ENCODE results near the gene UNC5C. TPM values are rescaled to one million over a fixed set of nuclear protein-coding genes. Genes with fewer than 3 reads are reported as not detected.

The UNC5C gene
- total RNA-seq, 2 donors from 2014 or later = 5.3 to 10.0 TPM

GRCh38 chr4:95358421-95358820 lies 190.4 kb downstream of the UNC5C start:
- H3K4me3 ChIP-seq = no peak overlapping the region
- H3K36me3 ChIP-seq = no peaks in the 10 kb centered on the region
- H3K4me1 ChIP-seq (ENCODE audit: control insufficient read depth in 1 of 2, low read depth in 2 of 2) = peaks cover 0 to 14% of the 10 kb centered on the region in 2 donors
- ATAC-seq (ENCODE audit: insufficient number of reproducible peaks, low FRiP score, low read depth) (no peak), DNase-seq (ENCODE audit: low spot score) (no peak)
- TF ChIP-seq, protein P1, sequence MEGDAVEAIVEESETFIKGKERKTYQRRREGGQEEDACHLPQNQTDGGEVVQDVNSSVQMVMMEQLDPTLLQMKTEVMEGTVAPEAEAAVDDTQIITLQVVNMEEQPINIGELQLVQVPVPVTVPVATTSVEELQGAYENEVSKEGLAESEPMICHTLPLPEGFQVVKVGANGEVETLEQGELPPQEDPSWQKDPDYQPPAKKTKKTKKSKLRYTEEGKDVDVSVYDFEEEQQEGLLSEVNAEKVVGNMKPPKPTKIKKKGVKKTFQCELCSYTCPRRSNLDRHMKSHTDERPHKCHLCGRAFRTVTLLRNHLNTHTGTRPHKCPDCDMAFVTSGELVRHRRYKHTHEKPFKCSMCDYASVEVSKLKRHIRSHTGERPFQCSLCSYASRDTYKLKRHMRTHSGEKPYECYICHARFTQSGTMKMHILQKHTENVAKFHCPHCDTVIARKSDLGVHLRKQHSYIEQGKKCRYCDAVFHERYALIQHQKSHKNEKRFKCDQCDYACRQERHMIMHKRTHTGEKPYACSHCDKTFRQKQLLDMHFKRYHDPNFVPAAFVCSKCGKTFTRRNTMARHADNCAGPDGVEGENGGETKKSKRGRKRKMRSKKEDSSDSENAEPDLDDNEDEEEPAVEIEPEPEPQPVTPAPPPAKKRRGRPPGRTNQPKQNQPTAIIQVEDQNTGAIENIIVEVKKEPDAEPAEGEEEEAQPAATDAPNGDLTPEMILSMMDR (IDR thresholded peaks at IDR 0.05) = no peak
- no peak overlapping the region for H3K27ac ChIP-seq
- H3K27me3 ChIP-seq (replicated peaks; ENCODE audit: insufficient read depth) = no peaks in the 10 kb centered on the region
- H3K9me3 ChIP-seq = no peaks in the 10 kb centered on the region

- Histone ChIP-seq H3K27me3 (replicated peaks; ENCODE audit: insufficient read depth) (no peaks in the 10 kb centered on the region), H3K4me3 (no peak overlapping the region), H3K9me3 (no peaks in the 10 kb centered on the region), H3K4me1 (ENCODE audit: control insufficient read depth in 1 of 2, low read depth in 2 of 2) (no peaks in the 10 kb centered on the region), H3K36me3 (no peaks in the 10 kb centered on the region), H3K27ac (no peak overlapping the region)
- TF ChIP-seq, protein P1 (IDR thresholded peaks at IDR 0.05) = no peak
- no peak for DNase-seq (ENCODE audit: low spot score)
- no peak for ATAC-seq (ENCODE audit: insufficient number of reproducible peaks, low FRiP score, low read depth)
These were observed 193.8 kb downstream of the UNC5C start for GRCh38 chr4:95355021-95355420.

GRCh38 chr4:95348418-95348817 lies 200.4 kb downstream of the UNC5C start:
- H3K36me3 ChIP-seq = no peaks in the 10 kb centered on the region
- H3K9me3 ChIP-seq = no peaks in the 10 kb centered on the region
- H3K27ac ChIP-seq = no peak overlapping the region
- H3K4me3 ChIP-seq = no peak overlapping the region
- no peak for ATAC-seq (ENCODE audit: insufficient number of reproducible peaks, low FRiP score, low read depth)
- DNase-seq (ENCODE audit: low spot score) = no peak
- H3K27me3 ChIP-seq (replicated peaks; ENCODE audit: insufficient read depth) = no peaks in the 10 kb centered on the region
- TF ChIP-seq, protein P1 (IDR thresholded peaks at IDR 0.05) = no peak
- no peaks in the 10 kb centered on the region for H3K4me1 ChIP-seq (ENCODE audit: control insufficient read depth in 1 of 2, low read depth in 2 of 2)

DNA sequence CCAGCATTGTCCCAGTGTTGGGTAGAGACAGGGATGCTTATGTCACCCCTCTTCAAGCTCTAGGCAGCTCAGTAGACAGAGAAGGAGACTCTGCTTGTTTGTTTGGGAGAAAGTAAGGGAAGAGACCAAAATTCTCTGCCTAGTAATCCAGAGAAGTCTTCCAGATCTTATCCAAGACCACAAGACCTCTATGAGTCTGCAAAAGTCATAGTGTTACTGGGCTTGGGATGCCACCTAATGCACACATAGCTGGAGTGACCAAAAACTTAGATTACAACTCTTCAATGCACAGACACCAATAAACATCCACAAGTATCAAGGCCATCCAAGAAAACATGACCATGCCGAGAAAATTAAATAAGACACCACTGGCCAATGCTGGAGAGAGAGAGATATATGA lies 205.5 kb downstream of the UNC5C start:
- ATAC-seq (ENCODE audit: insufficient number of reproducible peaks, low FRiP score, low read depth) (no peak), DNase-seq (ENCODE audit: low spot score) (no peak)
- TF ChIP-seq, protein P1 (IDR thresholded peaks at IDR 0.05) = no peak
- Histone ChIP-seq H3K27ac (no peak overlapping the region), H3K4me3 (no peak overlapping the region), H3K36me3 (no peaks in the 10 kb centered on the region), H3K27me3 (replicated peaks; ENCODE audit: insufficient read depth) (no peaks in the 10 kb centered on the region), H3K4me1 (ENCODE audit: control insufficient read depth in 1 of 2, low read depth in 2 of 2) (no peaks in the 10 kb centered on the region), H3K9me3 (no peaks in the 10 kb centered on the region)

- no peaks in the 10 kb centered on the region for H3K36me3 ChIP-seq
- H3K4me3 ChIP-seq = no peak overlapping the region
- H3K4me1 ChIP-seq (ENCODE audit: control insufficient read depth in 1 of 2, low read depth in 2 of 2) = no peaks in the 10 kb centered on the region
- ATAC-seq (ENCODE audit: insufficient number of reproducible peaks, low FRiP score, low read depth) = no peak
- TF ChIP-seq, protein P1 (IDR thresholded peaks at IDR 0.05) = no peak
- H3K27ac ChIP-seq = no peak overlapping the region
- H3K9me3 ChIP-seq = no peaks in the 10 kb centered on the region
- DNase-seq (ENCODE audit: low spot score) = no peak
- H3K27me3 ChIP-seq (replicated peaks; ENCODE audit: insufficient read depth) = no peaks in the 10 kb centered on the region
These were observed 208.6 kb downstream of the UNC5C start for GRCh38 chr4:95340191-95340590.

All from thoracic aorta (tissue), 2 donors.